Stomach (tissue), 4 donors: ENCODE data around the gene APLF.

ENCODE experiments used
- CTCF ChIP-seq, 7 experiments: fragments of 450-650 bp in 4 of 7; fragments of 200-600 bp in 3 of 7; sonication (generic) in 3 of 7; IDR thresholded peaks; one replicate each; pipeline ENCODE4 v1.5.1; 2016 to 2019; ENCODE audit warnings: antibody characterized with exemption in 7 of 7, control low read depth in 2 of 7, mild to moderate bottlenecking in 1 of 7
- POLR2A ChIP-seq, 4 donors: fragments of 450-650 bp; IDR thresholded peaks; one replicate each; pipeline ENCODE4 v1.6.1; 2016; ENCODE audit warnings: antibody characterized with exemption in 4 of 4, control low read depth in 2 of 4, mild to moderate bottlenecking in 1 of 4, moderate library complexity in 1 of 4

- TF ChIP-seq CTCF (IDR thresholded peaks at IDR 0.05) (no peak), POLR2A (IDR thresholded peaks at IDR 0.05) (no peak)
Measured at GRCh38 chr2:68566362-68566761, 99.0 kb downstream of the APLF start.
